ACHN (cell line): ENCODE data around the gene INTS7.

Experiments
- DNase-seq: peaks from one replicate; pipeline ENCODE4 v3.0.0-alpha.2; 2015
- in situ Hi-C: cut with HindIII; loops from 2 replicates; pipeline ENCODE4 v1.10.0; 2017; ENCODE audit warnings: low sequenced_read_pairs, low pct_ligation_motif_present, low pct_unique_long_range_greater_than_20kb

INTS7 gene

DNA sequence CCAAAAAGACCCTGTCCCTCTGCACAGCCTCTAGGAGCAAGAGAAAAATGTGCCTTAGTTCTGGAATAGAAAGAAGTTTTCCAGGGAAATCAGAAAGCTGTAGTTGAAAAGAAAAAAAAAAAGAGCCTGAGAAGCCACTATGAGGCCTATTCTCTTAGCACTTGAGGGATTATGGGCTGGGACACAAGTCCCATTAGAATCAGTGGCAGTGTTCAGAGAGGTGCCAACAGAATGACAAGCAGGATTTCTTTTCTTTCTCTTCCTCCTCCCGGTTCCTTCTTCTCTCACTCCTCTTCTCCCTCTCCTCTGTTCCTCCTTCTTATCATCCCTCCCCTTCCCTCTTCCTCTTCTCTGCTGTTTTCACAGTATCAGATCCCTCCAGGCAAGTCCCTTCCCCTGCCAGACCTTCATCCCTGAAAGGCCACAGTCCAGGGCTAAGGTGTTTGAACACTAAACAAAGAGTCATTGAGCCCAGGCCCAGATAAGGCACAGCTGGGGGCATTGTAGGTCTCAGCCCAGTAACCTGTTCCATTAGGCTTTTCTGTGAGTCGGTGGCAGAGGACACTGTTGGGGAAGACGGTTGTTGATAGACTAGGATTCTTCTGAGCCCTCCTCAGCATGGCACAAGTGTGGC lies 140.1 kb downstream of the INTS7 start:
- in situ Hi-C loops: no loop called here

DNA sequence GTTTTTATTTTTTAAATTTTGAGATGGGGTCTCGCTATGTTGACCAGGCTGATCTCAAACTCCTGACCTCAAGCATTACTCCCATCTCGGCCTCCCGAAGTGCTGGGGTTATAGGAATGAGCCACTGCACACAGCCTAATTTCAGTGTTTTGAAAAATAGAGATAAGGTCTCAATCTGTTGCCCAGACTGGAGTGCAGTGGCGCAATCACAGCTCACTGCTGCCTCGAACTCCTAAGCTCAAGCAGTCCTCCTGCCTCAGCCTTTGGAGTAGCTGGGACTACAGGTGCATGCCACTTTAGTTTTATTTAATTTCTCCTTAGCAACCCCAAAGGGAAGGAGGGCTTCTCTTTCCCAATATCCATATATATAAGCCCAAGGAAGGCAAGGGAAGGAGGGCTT lies 141.0 kb downstream of the INTS7 start:
- DNase-seq: no peak
- in situ Hi-C loops: no loop called here

More for the DNA sequence above, 140.1 kb downstream of the INTS7 start:
- no peak for DNase-seq

DNA sequence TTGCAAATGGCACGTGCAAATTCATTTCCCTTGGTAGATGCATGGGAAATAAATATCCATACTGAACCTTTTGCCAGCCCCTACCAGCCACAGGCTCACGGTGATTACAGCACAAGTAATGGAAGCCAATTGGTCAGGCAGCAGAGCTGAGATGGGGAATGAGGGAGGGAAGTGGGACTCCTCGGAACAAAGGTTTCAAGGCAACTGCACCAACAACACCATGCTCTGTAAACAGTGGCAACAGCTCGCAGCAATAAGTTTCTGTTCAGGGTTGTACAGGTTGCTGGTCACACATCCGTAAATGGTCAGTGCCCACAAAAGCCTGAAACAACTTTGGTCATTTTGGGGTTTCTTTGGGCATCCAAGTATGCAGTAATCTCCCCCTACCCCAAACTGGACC lies 142.1 kb downstream of the INTS7 start:
- in situ Hi-C loops: no loop called here
- no peak for DNase-seq

DNA sequence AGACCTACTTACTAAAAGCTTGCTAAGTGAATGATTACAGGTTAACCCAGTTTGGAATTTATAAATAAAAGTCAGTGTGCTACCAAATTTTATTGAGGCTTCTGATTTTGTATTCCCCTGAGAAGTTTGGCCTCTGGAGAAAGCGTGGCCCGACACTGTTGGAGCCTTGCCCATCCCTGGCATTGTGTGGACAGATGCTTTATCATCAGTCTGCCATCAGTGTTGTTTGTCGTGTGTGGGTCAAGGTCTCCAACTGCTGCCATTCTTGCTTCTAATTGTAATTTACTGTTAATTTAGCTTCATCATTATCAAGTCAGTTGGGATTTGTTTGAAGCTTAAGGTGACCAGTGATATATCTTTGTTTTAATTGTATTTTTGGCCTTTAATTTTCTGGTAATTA lies 142.8 kb downstream of the INTS7 start:
- in situ Hi-C loops: no loop called here
- no peak for DNase-seq

DNA sequence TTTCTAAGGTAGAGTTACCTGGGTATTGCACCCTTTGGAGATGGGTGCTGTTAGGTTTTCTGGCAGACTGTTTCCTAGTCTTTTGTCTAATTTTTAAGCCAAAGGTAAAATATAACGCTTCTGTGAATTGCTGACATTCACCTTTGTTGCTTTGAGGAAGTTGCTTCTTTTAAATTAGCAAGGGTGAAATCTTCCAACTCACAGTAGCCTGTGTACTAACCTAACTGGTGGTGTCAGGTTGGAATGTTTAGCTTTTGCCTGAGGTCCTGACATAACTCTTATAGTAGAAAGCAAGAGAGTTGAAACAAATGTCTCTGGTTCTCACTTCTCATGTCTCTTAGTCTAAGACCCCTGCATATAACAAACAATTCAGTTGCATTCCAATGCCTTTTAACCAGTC lies 143.6 kb downstream of the INTS7 start:
- in situ Hi-C loops: no loop called here
- no peak for DNase-seq
